HCT116 (cell line): Measurements from ENCODE around the gene ETFA. TPM values are rescaled to one million over a fixed set of nuclear protein-coding genes. Genes with fewer than 3 reads are reported as not detected.

Experiments
- ATAC-seq: fragments of 200-7000 bp; cut with Tn5 transposase; 2 replicates; pipeline ENCODE4 v1.9.1; 2020; ENCODE audit warnings: mild to moderate bottlenecking, moderate library complexity
- BruUV-seq: library from RNA; stranded (reverse); fragments of 400-500 nt; replicated peaks from 2 replicates; lab custom pipeline; 2021; lab: Mats Ljungman, UMichigan
- CTCF ChIA-PET: fragments of 300-600 bp; sonication (Branson Sonifier 250); formaldehyde crosslinking; loops from one replicate; lab custom pipeline; 2021; ENCODE audit warnings: antibody characterized with exemption; lab: Charles Lee
- POLR2A ChIA-PET: fragments of 300-600, 350-600 bp; sonication (Branson Sonifier 250); formaldehyde crosslinking; loops from one replicate; lab custom pipeline; 2021; ENCODE audit warnings: antibody characterized with exemption; lab: Charles Lee
- RAD21 ChIA-PET, 2 experiments: fragments of 300-600 bp; sonication (Branson Sonifier 250); formaldehyde crosslinking; loops; one replicate each; lab custom pipeline; 2023; ENCODE audit warnings: low total read pairs in 2 of 2; ENCODE audit not compliant: uncharacterized antibody in 2 of 2, unreplicated experiment in 2 of 2, low non-redundant PET in 1 of 2; lab: Charles Lee
- DNase-seq: peaks from one replicate; pipeline ENCODE4 v3.0.0-alpha.2; 2010; ENCODE audit warnings: low read depth, low spot score
- H2AFZ ChIP-seq: fragments of 200-600 bp; shearing (Covaris generic), sonication (generic); 2 replicates; pipeline ENCODE4 v1.6.1; 2017; ENCODE audit warnings: low read depth, mixed run types, mixed read lengths, antibody characterized with exemption, low read length; ENCODE audit not compliant: poor library complexity, severe bottlenecking
- H3K27ac ChIP-seq: 2 replicates; pipeline ENCODE4 v1.5.1; 2012; ENCODE audit warnings: low read depth, low read length
- H3K27me3 ChIP-seq: fragments of 200-600 bp; sonication (generic); 2 replicates; pipeline ENCODE4 v1.6.1; 2016; ENCODE audit warnings: mixed run types, low read length, mixed read lengths; ENCODE audit not compliant: insufficient read depth
- H3K36me3 ChIP-seq, 2 experiments: fragments of 200-500 bp in 1 of 2; fragments of 200-600 bp in 1 of 2; sonication (Bioruptor generic) in 1 of 2; sonication (generic) in 1 of 2; 2 replicates each; pipeline versions ENCODE4 v1.5.1 to v1.6.1; 2014 to 2016; ENCODE audit warnings: low read length in 2 of 2, inconsistent platforms in 1 of 2, mixed read lengths in 1 of 2, mixed run types in 1 of 2; ENCODE audit not compliant: insufficient read depth in 2 of 2, control insufficient read depth in 1 of 2
- H3K4me1 ChIP-seq, 2 experiments: fragments of 200-600 bp in 1 of 2; sonication (generic) in 1 of 2; 2 replicates each; pipeline versions ENCODE4 v1.5.1 to v1.6.1; 2012 to 2017; ENCODE audit warnings: low read length in 2 of 2, inconsistent platforms in 1 of 2, mild to moderate bottlenecking in 1 of 2, mixed read lengths in 1 of 2, mixed run types in 1 of 2, moderate library complexity in 1 of 2; ENCODE audit not compliant: insufficient read depth in 2 of 2, control insufficient read depth in 1 of 2
- H3K4me2 ChIP-seq: fragments of 200-600 bp; sonication (generic); 2 replicates; pipeline ENCODE4 v1.6.1; 2017; ENCODE audit warnings: mixed run types, low read length, mixed read lengths
- H3K4me3 ChIP-seq, 2 experiments: fragments of 200-600 bp in 1 of 2; sonication (generic) in 1 of 2; replicated peaks in 1 of 2; 2 replicates each; pipeline ENCODE4 v1.5.1; 2011 to 2016; ENCODE audit warnings: low read length in 2 of 2, control low read depth in 1 of 2, low read depth in 1 of 2, mild to moderate bottlenecking in 1 of 2, mixed read lengths in 1 of 2, mixed run types in 1 of 2
- H3K79me2 ChIP-seq: fragments of 200-600 bp; sonication (generic); 2 replicates; pipeline ENCODE4 v1.6.1; 2017; ENCODE audit warnings: mild to moderate bottlenecking, mixed run types, low read length, moderate library complexity, mixed read lengths; ENCODE audit not compliant: insufficient read depth
- H3K9ac ChIP-seq: fragments of 200-600 bp; sonication (generic); 2 replicates; pipeline ENCODE4 v1.6.1; 2016; ENCODE audit warnings: low read length, mixed read lengths
- H3K9me2 ChIP-seq: fragments of 200-600 bp; sonication (generic), shearing (Covaris generic); 2 replicates; pipeline ENCODE4 v1.6.1; 2017; ENCODE audit warnings: mixed run types, mild to moderate bottlenecking, moderate library complexity; ENCODE audit not compliant: insufficient read depth
- H3K9me3 ChIP-seq, 2 experiments: fragments of 200-500 bp in 1 of 2; fragments of 200-600 bp in 1 of 2; sonication (Bioruptor generic) in 1 of 2; sonication (generic) in 1 of 2; 2 replicates each; pipeline ENCODE4 v1.6.1; 2014 to 2017; ENCODE audit warnings: low read length in 2 of 2, mixed read lengths in 2 of 2, inconsistent platforms in 1 of 2, low read depth in 1 of 2, mild to moderate bottlenecking in 1 of 2, mixed run types in 1 of 2, moderate library complexity in 1 of 2; ENCODE audit not compliant: control insufficient read depth in 1 of 2, insufficient read depth in 1 of 2
- H4K20me1 ChIP-seq: fragments of 200-600 bp; sonication (generic), shearing (Covaris generic); 2 replicates; pipeline ENCODE4 v1.6.1; 2017; ENCODE audit warnings: mixed run types, mild to moderate bottlenecking, moderate library complexity; ENCODE audit not compliant: insufficient read depth
- CEBPB ChIP-seq: IDR thresholded peaks from 2 replicates; pipeline ENCODE4 v1.6.1; 2012; ENCODE audit warnings: low read depth
- EGR1 ChIP-seq: IDR thresholded peaks from 2 replicates; pipeline ENCODE4 v1.6.1; 2012; ENCODE audit warnings: low read depth
- ELF1 ChIP-seq: IDR thresholded peaks from 2 replicates; pipeline ENCODE4 v1.6.1; 2012; ENCODE audit warnings: low read depth, borderline replicate concordance
- EZH2phosphoT487 ChIP-seq: fragments of 200-600 bp; IDR thresholded peaks from 2 replicates; pipeline ENCODE4 v1.6.1; 2018; ENCODE audit warnings: antibody characterized with exemption, borderline replicate concordance
- MAX ChIP-seq: IDR thresholded peaks from 2 replicates; pipeline ENCODE4 v1.6.1; 2012
- POLR2A ChIP-seq: IDR thresholded peaks from 2 replicates; pipeline ENCODE4 v1.7.0; 2011; ENCODE audit warnings: borderline replicate concordance; ENCODE audit not compliant: insufficient read depth, insufficient read length; ENCODE audit errors: extremely low read depth
- POLR2AphosphoS5 ChIP-seq: IDR thresholded peaks from 2 replicates; pipeline ENCODE4 v1.6.1; 2011; ENCODE audit warnings: mild to moderate bottlenecking, low read depth, low read length, moderate library complexity
- SIN3A ChIP-seq: IDR thresholded peaks from 2 replicates; pipeline ENCODE4 v1.6.1; 2012; ENCODE audit warnings: low read depth
- SP1 ChIP-seq: IDR thresholded peaks from 2 replicates; pipeline ENCODE4 v1.6.1; 2012; ENCODE audit warnings: low read depth
- SRF ChIP-seq: IDR thresholded peaks from 2 replicates; pipeline ENCODE4 v1.6.1; 2012; ENCODE audit warnings: low read depth
- YY1 ChIP-seq: IDR thresholded peaks from 2 replicates; pipeline ENCODE4 v1.6.1; 2011; ENCODE audit warnings: low read length, low read depth, moderate library complexity, mild to moderate bottlenecking; ENCODE audit not compliant: insufficient replicate concordance; ENCODE audit errors: extremely low read depth
- ZBTB33 ChIP-seq: IDR thresholded peaks from 2 replicates; pipeline ENCODE4 v1.6.1; 2011; ENCODE audit warnings: mild to moderate bottlenecking, low read length, moderate library complexity; ENCODE audit not compliant: insufficient replicate concordance; ENCODE audit errors: extremely low read depth
- ZNF274 ChIP-seq: fragments of 200-500 bp; sonication (Bioruptor generic); IDR thresholded peaks from 2 replicates; pipeline ENCODE4 v1.6.1; 2014; ENCODE audit warnings: mild to moderate bottlenecking, low read depth, low read length, inconsistent platforms
- intact Hi-C: fragments of 100-400 bp; cut with micrococcal nuclease; formaldehyde crosslinking; loops from 2 replicates; pipeline ENCODE4 v1.10.0; 2022
- total RNA-seq: library from RNA; stranded (reverse); gene quantifications from one replicate; pipeline ENCODE4 v1.2.1, GENCODE V29; 2021; ENCODE audit not compliant: unreplicated experiment
- TF ChIP-seq, protein P1 (sequence below): IDR thresholded peaks from 2 replicates; pipeline ENCODE4 v1.6.1; 2012
- TF ChIP-seq, protein P2 (sequence below): IDR thresholded peaks from 2 replicates; pipeline ENCODE4 v1.6.1; 2012; ENCODE audit warnings: low read depth

ETFA gene
- total RNA-seq, 1 experiment from 2014 or later, result 144 TPM

DNA sequence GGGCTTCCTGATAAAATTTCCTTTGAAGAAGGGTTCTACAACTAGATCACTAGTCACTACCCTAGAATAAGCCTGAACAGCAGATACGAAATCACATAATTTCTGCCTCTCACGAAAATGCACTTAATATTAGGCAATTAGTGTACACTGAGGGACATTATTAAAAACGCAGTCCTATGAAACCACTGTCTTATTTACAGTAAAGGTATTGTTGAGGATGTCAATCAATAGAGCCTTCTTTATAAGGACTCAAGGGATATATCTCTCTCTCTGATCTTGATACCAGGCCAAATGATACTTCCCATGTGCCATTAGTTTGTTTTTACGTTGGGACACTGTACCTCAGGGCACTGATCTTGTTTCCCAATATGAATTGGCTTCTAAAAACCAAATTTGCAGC, 59.6 kb downstream of the ETFA start:
- no peaks in the 10 kb centered on the region for H3K4me1 ChIP-seq
- ChIA-PET CTCF (no interaction called here), RAD21 (no interaction called here), POLR2A (no interaction called here)
- H3K79me2 ChIP-seq, result no peaks in the 10 kb centered on the region; the same call in 1 of the 2 replicates
- H3K9me3 ChIP-seq, result no peaks in the 10 kb centered on the region
- H3K4me3 ChIP-seq, result no peak overlapping the region
- ATAC-seq, result no peak
- H3K9me2 ChIP-seq, result no peaks in the 10 kb centered on the region
- intact Hi-C loops, result no loop called here
- no peaks in the 10 kb centered on the region for H3K27me3 ChIP-seq
- H3K9ac ChIP-seq, result no peak overlapping the region
- H3K4me2 ChIP-seq, result no peak overlapping the region
- TF ChIP-seq ZNF274 (no peak), SIN3A (no peak), MAX (no peak), EGR1 (no peak), ELF1 (no peak), POLR2AphosphoS5 (no peak)
- DNase-seq, result no peak
- H2AFZ ChIP-seq, result no peak overlapping the region
- 0 out of 4 replicates have a peak, but pooled peaks cover 0 to 3% of the 10 kb centered on the region in 2 experiments for H3K36me3 ChIP-seq
- H4K20me1 ChIP-seq, result no peaks in the 10 kb centered on the region; the same call in 1 of the 2 replicates
- H3K27ac ChIP-seq, result no peak overlapping the region
- no TSS peak for BruUV-seq

- POLR2A ChIA-PET, result no interaction called here
- Histone ChIP-seq H4K20me1 (no peaks in the 10 kb centered on the region), H3K4me3 (no peak overlapping the region), H3K9ac (no peak overlapping the region), H3K27me3 (no peaks in the 10 kb centered on the region), H3K9me2 (no peaks in the 10 kb centered on the region), H3K4me1 (no peaks in the 10 kb centered on the region), H2AFZ (no peak overlapping the region), H3K79me2 (no peaks in the 10 kb centered on the region), H3K9me3 (no peaks in the 10 kb centered on the region), H3K27ac (no peak overlapping the region), H3K36me3 (no peaks in the 10 kb centered on the region; a peak in 1 of 4 replicates), H3K4me2 (no peak overlapping the region)
- intact Hi-C loops, result no loop called here
- DNase-seq, result no peak
- RAD21 ChIA-PET, result no interaction called here
- CTCF ChIA-PET, result interaction anchor here (1.1 kb wide), 1 partner anchor 10 kb away, joined by 4 read pairs; no protein-coding TSS in a partner anchor
- no peak for ATAC-seq
- no TSS peak for BruUV-seq
- TF ChIP-seq POLR2A, result no peak
- no peak for TF ChIP-seq SP1
- TF ChIP-seq SRF, result no peak
- TF ChIP-seq EZH2phosphoT487, result no peak
- no peak for TF ChIP-seq CEBPB
- TF ChIP-seq, protein P1, sequence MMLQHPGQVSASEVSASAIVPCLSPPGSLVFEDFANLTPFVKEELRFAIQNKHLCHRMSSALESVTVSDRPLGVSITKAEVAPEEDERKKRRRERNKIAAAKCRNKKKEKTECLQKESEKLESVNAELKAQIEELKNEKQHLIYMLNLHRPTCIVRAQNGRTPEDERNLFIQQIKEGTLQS, result no peak
- no peak for TF ChIP-seq EGR1
- TF ChIP-seq, protein P2, sequence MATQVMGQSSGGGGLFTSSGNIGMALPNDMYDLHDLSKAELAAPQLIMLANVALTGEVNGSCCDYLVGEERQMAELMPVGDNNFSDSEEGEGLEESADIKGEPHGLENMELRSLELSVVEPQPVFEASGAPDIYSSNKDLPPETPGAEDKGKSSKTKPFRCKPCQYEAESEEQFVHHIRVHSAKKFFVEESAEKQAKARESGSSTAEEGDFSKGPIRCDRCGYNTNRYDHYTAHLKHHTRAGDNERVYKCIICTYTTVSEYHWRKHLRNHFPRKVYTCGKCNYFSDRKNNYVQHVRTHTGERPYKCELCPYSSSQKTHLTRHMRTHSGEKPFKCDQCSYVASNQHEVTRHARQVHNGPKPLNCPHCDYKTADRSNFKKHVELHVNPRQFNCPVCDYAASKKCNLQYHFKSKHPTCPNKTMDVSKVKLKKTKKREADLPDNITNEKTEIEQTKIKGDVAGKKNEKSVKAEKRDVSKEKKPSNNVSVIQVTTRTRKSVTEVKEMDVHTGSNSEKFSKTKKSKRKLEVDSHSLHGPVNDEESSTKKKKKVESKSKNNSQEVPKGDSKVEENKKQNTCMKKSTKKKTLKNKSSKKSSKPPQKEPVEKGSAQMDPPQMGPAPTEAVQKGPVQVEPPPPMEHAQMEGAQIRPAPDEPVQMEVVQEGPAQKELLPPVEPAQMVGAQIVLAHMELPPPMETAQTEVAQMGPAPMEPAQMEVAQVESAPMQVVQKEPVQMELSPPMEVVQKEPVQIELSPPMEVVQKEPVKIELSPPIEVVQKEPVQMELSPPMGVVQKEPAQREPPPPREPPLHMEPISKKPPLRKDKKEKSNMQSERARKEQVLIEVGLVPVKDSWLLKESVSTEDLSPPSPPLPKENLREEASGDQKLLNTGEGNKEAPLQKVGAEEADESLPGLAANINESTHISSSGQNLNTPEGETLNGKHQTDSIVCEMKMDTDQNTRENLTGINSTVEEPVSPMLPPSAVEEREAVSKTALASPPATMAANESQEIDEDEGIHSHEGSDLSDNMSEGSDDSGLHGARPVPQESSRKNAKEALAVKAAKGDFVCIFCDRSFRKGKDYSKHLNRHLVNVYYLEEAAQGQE, result no peak
- no peak for TF ChIP-seq ZBTB33
- TF ChIP-seq ZNF274, result no peak
- TF ChIP-seq ELF1, result no peak
- TF ChIP-seq YY1, result no peak
Observed at GRCh38 chr15:76245072-76245610, 66.1 kb downstream of the ETFA start.
